Measurements from ENCODE around the gene OSBPL10. TPM values are rescaled to one million over a fixed set of nuclear protein-coding genes. Genes with fewer than 3 reads are reported as not detected.
A peak's percentile ranks its signal among the peaks of the same experiment; 100 is the strongest.

OSBPL10 gene
- total RNA-seq, 1 experiment from 2014 or later, result 28.1 TPM

GRCh38 chr3:31858439-31858838 is 122.6 kb downstream of the OSBPL10 start:
- DNase-seq (ENCODE audit: low read depth), result peak; percentile 23

- DNase-seq (ENCODE audit: low read depth), result no peak
Observed at GRCh38 chr3:31853580-31853979, 127.5 kb downstream of the OSBPL10 start.

- DNase-seq (ENCODE audit: low read depth), result no peak
Observed at GRCh38 chr3:31851278-31851677, 129.8 kb downstream of the OSBPL10 start.

- DNase-seq (ENCODE audit: low read depth), result no peak
Observed at GRCh38 chr3:31848911-31849310, 132.2 kb downstream of the OSBPL10 start.

GRCh38 chr3:31848163-31848818 is 132.8 kb downstream of the OSBPL10 start:
- no peak for DNase-seq (ENCODE audit: low read depth)

- DNase-seq (ENCODE audit: low read depth), result no peak
Observed at GRCh38 chr3:31847760-31848159, 133.3 kb downstream of the OSBPL10 start.

- DNase-seq (ENCODE audit: low read depth), result no peak
Observed at GRCh38 chr3:31841515-31841914, 139.5 kb downstream of the OSBPL10 start.

- no peak for DNase-seq (ENCODE audit: low read depth)
Observed at GRCh38 chr3:31840252-31840651, 140.8 kb downstream of the OSBPL10 start.

- DNase-seq (ENCODE audit: low read depth), result no peak
Observed at GRCh38 chr3:31839144-31839917, 141.7 kb downstream of the OSBPL10 start.

GRCh38 chr3:31836131-31837075 is 144.7 kb downstream of the OSBPL10 start:
- no peak for DNase-seq (ENCODE audit: low read depth)

- no peak for DNase-seq (ENCODE audit: low read depth)
Observed at GRCh38 chr3:31833391-31834190, 147.5 kb downstream of the OSBPL10 start.

GRCh38 chr3:31832551-31832950 is 148.5 kb downstream of the OSBPL10 start:
- DNase-seq (ENCODE audit: low read depth), result no peak

- no peak for DNase-seq (ENCODE audit: low read depth)
Observed at GRCh38 chr3:31831591-31831990, 149.5 kb downstream of the OSBPL10 start.

- DNase-seq (ENCODE audit: low read depth), result no peak
Observed at GRCh38 chr3:31829826-31830426, 151.1 kb downstream of the OSBPL10 start.

- DNase-seq (ENCODE audit: low read depth), result no peak
Observed at GRCh38 chr3:31829010-31829409, 152.1 kb downstream of the OSBPL10 start.

GRCh38 chr3:31828007-31828406 is 153.1 kb downstream of the OSBPL10 start:
- DNase-seq (ENCODE audit: low read depth), result no peak

- no peak for DNase-seq (ENCODE audit: low read depth)
Observed at GRCh38 chr3:31823184-31823583, 157.9 kb downstream of the OSBPL10 start.

GRCh38 chr3:31821118-31821517 is 159.9 kb downstream of the OSBPL10 start:
- DNase-seq (ENCODE audit: low read depth), result no peak

- no peak for DNase-seq (ENCODE audit: low read depth)
Observed at GRCh38 chr3:31819441-31819840, 161.6 kb downstream of the OSBPL10 start.

- no peak for DNase-seq (ENCODE audit: low read depth)
Observed at GRCh38 chr3:31817411-31817966, 163.6 kb downstream of the OSBPL10 start.

All from HT1080 (cell line).